ENCODE measurements around the gene ACSL5. TPM values are rescaled to one million over a fixed set of nuclear protein-coding genes. Genes with fewer than 3 reads are reported as not detected.

Gene ACSL5
- total and polyA plus RNA-seq, 10 of the 15 experiments (the other 5 are each of a cell fraction or from before 2014, with no cell fraction given), result 22.3 to 57.0 (median 46.4) TPM

- Histone ChIP-seq H3K27ac (ENCODE audit: control insufficient read depth, insufficient read depth) (no peak overlapping the region), H3K4me1 (ENCODE audit: control insufficient read depth, insufficient read depth, low read length) (no peaks in the 10 kb centered on the region), H3K4me2 (ENCODE audit: control insufficient read depth, insufficient read depth) (no peak overlapping the region), H3K9ac (ENCODE audit: control insufficient read depth, insufficient read depth, low read length) (no peak overlapping the region), H3K9me3 (replicated peaks; ENCODE audit: control insufficient read depth, insufficient read depth, low read length) (no peaks in the 10 kb centered on the region), H3K4me3 (no peak overlapping the region), H4K20me1 (ENCODE audit: control insufficient read depth, insufficient read depth) (no peaks in the 10 kb centered on the region), H3K27me3 (replicated peaks in 1 of 2; ENCODE audit: control insufficient read depth in 2 of 2, insufficient read depth in 2 of 2, low read length in 1 of 2) (no peaks in the 10 kb centered on the region), H3K36me3 (ENCODE audit: control insufficient read depth in 2 of 2, insufficient read depth in 2 of 2, low read length in 1 of 2) (no peaks in the 10 kb centered on the region), H2AFZ (ENCODE audit: control insufficient read depth, low read depth, low read length) (no peak overlapping the region), H3K79me2 (ENCODE audit: control insufficient read depth, insufficient read depth, low read length) (no peaks in the 10 kb centered on the region)
- BruUV-seq (replicated peaks), result no TSS peak
- ChIA-PET SMC1A (ENCODE audit: uncharacterized antibody, unreplicated experiment) (interaction anchor here (1.2 kb wide), 1 partner anchor 19 kb away, joined by 4 read pairs; no protein-coding TSS in a partner anchor), RAD21 (ENCODE audit: unreplicated experiment) (no interaction called here), CTCF (interaction anchor here (1.4 kb wide), 1 partner anchor 8 kb away, joined by 3 read pairs; no protein-coding TSS in a partner anchor), POLR2A (no interaction called here)
- TF ChIP-seq PAX8 (IDR thresholded peaks at IDR 0.05) (no peak), PML (IDR thresholded peaks at IDR 0.05; ENCODE audit: low read length) (no peak), SUZ12 (IDR thresholded peaks at IDR 0.05; ENCODE audit: unreplicated experiment) (no peak), FOXK2 (IDR thresholded peaks at IDR 0.05) (no peak)
- TF ChIP-seq, protein P1, sequence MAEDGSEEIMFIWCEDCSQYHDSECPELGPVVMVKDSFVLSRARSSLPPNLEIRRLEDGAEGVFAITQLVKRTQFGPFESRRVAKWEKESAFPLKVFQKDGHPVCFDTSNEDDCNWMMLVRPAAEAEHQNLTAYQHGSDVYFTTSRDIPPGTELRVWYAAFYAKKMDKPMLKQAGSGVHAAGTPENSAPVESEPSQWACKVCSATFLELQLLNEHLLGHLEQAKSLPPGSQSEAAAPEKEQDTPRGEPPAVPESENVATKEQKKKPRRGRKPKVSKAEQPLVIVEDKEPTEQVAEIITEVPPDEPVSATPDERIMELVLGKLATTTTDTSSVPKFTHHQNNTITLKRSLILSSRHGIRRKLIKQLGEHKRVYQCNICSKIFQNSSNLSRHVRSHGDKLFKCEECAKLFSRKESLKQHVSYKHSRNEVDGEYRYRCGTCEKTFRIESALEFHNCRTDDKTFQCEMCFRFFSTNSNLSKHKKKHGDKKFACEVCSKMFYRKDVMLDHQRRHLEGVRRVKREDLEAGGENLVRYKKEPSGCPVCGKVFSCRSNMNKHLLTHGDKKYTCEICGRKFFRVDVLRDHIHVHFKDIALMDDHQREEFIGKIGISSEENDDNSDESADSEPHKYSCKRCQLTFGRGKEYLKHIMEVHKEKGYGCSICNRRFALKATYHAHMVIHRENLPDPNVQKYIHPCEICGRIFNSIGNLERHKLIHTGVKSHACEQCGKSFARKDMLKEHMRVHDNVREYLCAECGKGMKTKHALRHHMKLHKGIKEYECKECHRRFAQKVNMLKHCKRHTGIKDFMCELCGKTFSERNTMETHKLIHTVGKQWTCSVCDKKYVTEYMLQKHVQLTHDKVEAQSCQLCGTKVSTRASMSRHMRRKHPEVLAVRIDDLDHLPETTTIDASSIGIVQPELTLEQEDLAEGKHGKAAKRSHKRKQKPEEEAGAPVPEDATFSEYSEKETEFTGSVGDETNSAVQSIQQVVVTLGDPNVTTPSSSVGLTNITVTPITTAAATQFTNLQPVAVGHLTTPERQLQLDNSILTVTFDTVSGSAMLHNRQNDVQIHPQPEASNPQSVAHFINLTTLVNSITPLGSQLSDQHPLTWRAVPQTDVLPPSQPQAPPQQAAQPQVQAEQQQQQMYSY (CRISPR knock-in tag; IDR thresholded peaks at IDR 0.05), result no peak
- intact Hi-C loops (cut with micrococcal nuclease; ENCODE audit: unreplicated experiment) (no loop called here), in situ Hi-C loops (cut with MboI) (no loop called here)
- DNase-seq (ENCODE audit: low read depth, low spot score) (no peak), FAIRE-seq (no peak), ATAC-seq (no peak)
- WGBS (ENCODE audit: insufficient coverage, insufficient replicate concordance, low lambda C conversion rate, missing lambda C conversion rate), result 98% methylated on average over 4 of the region's 4 CpGs
These were observed 6.4 kb upstream of the ACSL5 start for GRCh38 chr10:112367516-112367915.

Measured in GM12878 (cell line).